HepG2 (cell line): ENCODE data around the gene ANAPC5. TPM values are rescaled to one million over a fixed set of nuclear protein-coding genes. Genes with fewer than 3 reads are reported as not detected.

Source experiments
- ATAC-seq: fragments of 200-7000 bp; cut with Tn5 transposase; 3 replicates; pipeline ENCODE4 v1.9.1; 2020; ENCODE audit warnings: mild to moderate bottlenecking, moderate library complexity
- BruUV-seq: library from RNA; stranded (reverse); fragments of 400-500 nt; replicated peaks from 2 replicates; lab custom pipeline; 2021; lab: Mats Ljungman, UMichigan
- CTCF ChIA-PET: fragments of 300-600 bp; formaldehyde crosslinking; extraction: SDS; loops from one replicate; lab custom pipeline; 2021; ENCODE audit warnings: low total read pairs, inconsistent platforms, low intra/inter-chr PET ratio; lab: Yijun Ruan, JAX
- POLR2A ChIA-PET: fragments of 350-600 bp; sonication (Branson Sonifier 250); formaldehyde crosslinking; loops from one replicate; lab custom pipeline; 2020; ENCODE audit warnings: antibody characterized with exemption, inconsistent platforms; lab: Yijun Ruan, JAX
- DNase-seq: peaks from one replicate; pipeline ENCODE4 v3.0.0-alpha.2; 2015; ENCODE audit warnings: low spot score
- FAIRE-seq: peaks from 3 replicates; lab custom pipeline; 2011; peaks lifted over from hg19 to GRCh38; lab: Jason Lieb, UNC
- H2AFZ ChIP-seq: one replicate; pipeline ENCODE4 v1.6.1; 2011; ENCODE audit warnings: low read length, inconsistent platforms
- H3K27ac ChIP-seq: fragments of 300-600 bp; 3 replicates; pipeline ENCODE4 v1.8.0; 2011; ENCODE audit warnings: mixed run types, mild to moderate bottlenecking, mixed read lengths, low read length, inconsistent platforms; ENCODE audit not compliant: insufficient read depth; ENCODE audit errors: extremely low read length
- H3K27me3 ChIP-seq, 2 experiments: fragments of 200-600 bp in 1 of 2; 2 replicates in 1 of 2; 3 replicates in 1 of 2; pipeline versions ENCODE4 v1.6.0 to v1.8.0; 2011; ENCODE audit warnings: low read length in 2 of 2, mild to moderate bottlenecking in 2 of 2, moderate library complexity in 2 of 2, inconsistent platforms in 1 of 2; ENCODE audit not compliant: insufficient read depth in 2 of 2, control insufficient read depth in 1 of 2
- H3K36me3 ChIP-seq, 2 experiments: fragments of 200-600 bp in 1 of 2; replicated peaks in 1 of 2; 2 replicates in 1 of 2; 3 replicates in 1 of 2; pipeline versions ENCODE4 v1.5.1 to v1.8.0; 2011; ENCODE audit warnings: low read length in 2 of 2, inconsistent platforms in 1 of 2; ENCODE audit not compliant: insufficient read depth in 2 of 2, control insufficient read depth in 1 of 2
- H3K4me1 ChIP-seq: 2 replicates; pipeline ENCODE4 v1.5.1; 2012; ENCODE audit warnings: low read length, inconsistent platforms; ENCODE audit not compliant: insufficient read depth
- H3K4me2 ChIP-seq: 2 replicates; pipeline ENCODE4 v1.6.0; 2011; ENCODE audit warnings: low read depth, low read length, inconsistent platforms
- H3K4me3 ChIP-seq, 3 experiments: fragments of 200-600 bp in 1 of 3; sonication (generic), shearing (Covaris generic) in 1 of 3; replicated peaks in 1 of 3; 2 replicates each; pipeline ENCODE4 v1.5.1; 2011 to 2016; ENCODE audit warnings: low read length in 3 of 3, inconsistent platforms in 2 of 3, low read depth in 2 of 3, mild to moderate bottlenecking in 2 of 3, control low read depth in 1 of 3, mixed read lengths in 1 of 3; ENCODE audit not compliant: insufficient read depth in 1 of 3
- H3K79me2 ChIP-seq: one replicate; pipeline ENCODE4 v1.6.1; 2011; ENCODE audit warnings: low read length, inconsistent platforms; ENCODE audit not compliant: insufficient read depth
- H3K9ac ChIP-seq: 2 replicates; pipeline ENCODE4 v1.6.0; 2011; ENCODE audit warnings: mild to moderate bottlenecking, low read depth, low read length, inconsistent platforms; ENCODE audit not compliant: insufficient read depth
- H3K9me3 ChIP-seq: 2 replicates; pipeline ENCODE4 v1.5.1; 2012; ENCODE audit warnings: mild to moderate bottlenecking, low read length
- H4K20me1 ChIP-seq: 2 replicates; pipeline ENCODE4 v1.6.0; 2011; ENCODE audit warnings: inconsistent platforms, mild to moderate bottlenecking, low read length, moderate library complexity; ENCODE audit not compliant: insufficient read depth
- ADNP ChIP-seq: sonication (generic); formaldehyde crosslinking; IDR thresholded peaks from 2 replicates; pipeline ENCODE4 v1.4.0; 2020; ENCODE audit warnings: missing genetic modification reagents
- JDP2 ChIP-seq: sonication (generic); formaldehyde crosslinking; IDR thresholded peaks from 2 replicates; pipeline ENCODE4 v1.8.1; 2022; ENCODE audit warnings: missing genetic modification reagents, borderline replicate concordance
- NPAS2 ChIP-seq: sonication (generic); formaldehyde crosslinking; IDR thresholded peaks from 2 replicates; pipeline ENCODE4 v1.8.0; 2022; ENCODE audit warnings: mild to moderate bottlenecking, missing genetic modification reagents, borderline replicate concordance
- SKI ChIP-seq: fragments of 450-650 bp; IDR thresholded peaks from one replicate; pipeline ENCODE4 v1.6.1; 2018; ENCODE audit warnings: mild to moderate bottlenecking; ENCODE audit not compliant: partially characterized antibody
- TEAD2 ChIP-seq: sonication (generic); formaldehyde crosslinking; IDR thresholded peaks from 2 replicates; pipeline ENCODE4 v1.9.0; 2021; ENCODE audit warnings: missing genetic modification reagents
- ZNF124 ChIP-seq: sonication (generic); formaldehyde crosslinking; IDR thresholded peaks from 2 replicates; pipeline ENCODE4 v1.4.0; 2020; ENCODE audit warnings: missing genetic modification reagents
- ZNF224 ChIP-seq: sonication (generic); formaldehyde crosslinking; IDR thresholded peaks from 2 replicates; pipeline ENCODE4 v1.5.0; 2020; ENCODE audit warnings: mild to moderate bottlenecking, missing genetic modification reagents
- ZNF619 ChIP-seq: sonication (generic); formaldehyde crosslinking; IDR thresholded peaks from 2 replicates; pipeline ENCODE4 v1.4.0; 2020; ENCODE audit warnings: mild to moderate bottlenecking, missing genetic modification reagents
- ZNF629 ChIP-seq: sonication (generic); formaldehyde crosslinking; conservative IDR thresholded peaks from 2 replicates; pipeline ENCODE4 v1.5.0; 2020; ENCODE audit warnings: missing genetic modification reagents
- ZNF850 ChIP-seq: sonication (generic); formaldehyde crosslinking; conservative IDR thresholded peaks from 2 replicates; pipeline ENCODE4 v1.9.0; 2021; ENCODE audit warnings: mild to moderate bottlenecking, missing genetic modification reagents
- WGBS: methylation state at CpG from one replicate; pipeline ENCODE4 v1.1.6; 2017; ENCODE audit warnings: low lambda C conversion rate; 5-methylcytosine and 5-hydroxymethylcytosine counted together
- in situ Hi-C: cut with HindIII; loops from 2 replicates; pipeline ENCODE4 v1.10.0; 2017; ENCODE audit warnings: low pct_unique_long_range_greater_than_20kb; ENCODE audit not compliant: extremely low pct_ligation_motif_present
- intact Hi-C: fragments of 100-400 bp; cut with micrococcal nuclease; formaldehyde crosslinking; loops from one replicate; pipeline ENCODE4 v1.10.0; 2022; ENCODE audit not compliant: unreplicated experiment
- polyA plus RNA-seq, 8 experiments: library from polyadenylated mRNA; depleted of rRNA in 3 of 8; stranded (reverse) in 7 of 8; unstranded in 1 of 8; fragments of >200 nt; fragmentation: Illumina TruSeq in 4 of 8; extraction: Trizol in 4 of 8; gene quantifications; 2 replicates each; pipeline versions ENCODE4 v1.2.1 to v1.2.3, GENCODE V29; 2011 to 2016; ENCODE audit warnings: low read depth in 4 of 8, missing spikeins in 1 of 8, mixed read lengths in 1 of 8; ENCODE audit not compliant: insufficient read depth in 1 of 8
- total RNA-seq, 5 experiments: library from RNA; depleted of rRNA; stranded (reverse); fragments of >200 nt; fragmentation: Illumina TruSeq; extraction: Trizol; gene quantifications; 2 replicates each; pipeline ENCODE4 v1.2.3, GENCODE V29; 2016; ENCODE audit warnings: low read depth in 1 of 5
- TF ChIP-seq, protein P1 (sequence below): sonication (generic); formaldehyde crosslinking; IDR thresholded peaks from 2 replicates; pipeline ENCODE4 v1.5.1; 2020; ENCODE audit warnings: missing genetic modification reagents, mild to moderate bottlenecking, borderline replicate concordance
- TF ChIP-seq, protein P2 (sequence below): sonication (generic); formaldehyde crosslinking; IDR thresholded peaks from 2 replicates; pipeline ENCODE4 v1.9.0; 2021; ENCODE audit warnings: missing genetic modification reagents, borderline replicate concordance
- TF ChIP-seq, protein P3 (sequence below): sonication (generic); formaldehyde crosslinking; conservative IDR thresholded peaks from 2 replicates; pipeline ENCODE4 v1.4.0; 2020; ENCODE audit warnings: mild to moderate bottlenecking, missing genetic modification reagents, moderate library complexity
- TF ChIP-seq, protein P4 (sequence below): sonication (generic); formaldehyde crosslinking; IDR thresholded peaks from 2 replicates; pipeline ENCODE4 v1.4.0; 2020; ENCODE audit warnings: missing genetic modification reagents

ANAPC5 gene
- total and polyA plus RNA-seq, 2 of the 13 experiments (the other 11 are each of a cell fraction or from before 2014, with no cell fraction given), result 146 to 161 TPM

DNA sequence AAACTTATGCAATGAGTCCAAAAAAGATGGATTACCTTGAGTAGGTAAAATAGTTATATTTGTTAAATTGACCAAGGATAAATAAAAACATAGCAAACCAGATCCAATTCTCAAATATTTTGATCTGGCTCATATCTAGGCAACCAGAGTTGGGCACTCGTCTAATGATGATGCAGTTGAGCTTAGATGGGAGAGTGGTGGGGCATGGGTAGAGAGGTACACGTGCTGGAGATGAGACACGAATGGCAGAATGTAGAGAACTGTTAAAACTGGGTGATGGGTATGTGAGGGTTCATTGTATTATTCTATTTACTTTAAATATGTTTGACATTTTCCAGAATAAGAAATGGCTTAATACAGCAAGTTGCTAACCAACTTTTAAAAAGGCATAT lies 40.1 kb upstream of the ANAPC5 start (continued):
- no peak for TF ChIP-seq ADNP (CRISPR knock-in tag)
- TF ChIP-seq NPAS2 (CRISPR knock-in tag), result no peak

DNA sequence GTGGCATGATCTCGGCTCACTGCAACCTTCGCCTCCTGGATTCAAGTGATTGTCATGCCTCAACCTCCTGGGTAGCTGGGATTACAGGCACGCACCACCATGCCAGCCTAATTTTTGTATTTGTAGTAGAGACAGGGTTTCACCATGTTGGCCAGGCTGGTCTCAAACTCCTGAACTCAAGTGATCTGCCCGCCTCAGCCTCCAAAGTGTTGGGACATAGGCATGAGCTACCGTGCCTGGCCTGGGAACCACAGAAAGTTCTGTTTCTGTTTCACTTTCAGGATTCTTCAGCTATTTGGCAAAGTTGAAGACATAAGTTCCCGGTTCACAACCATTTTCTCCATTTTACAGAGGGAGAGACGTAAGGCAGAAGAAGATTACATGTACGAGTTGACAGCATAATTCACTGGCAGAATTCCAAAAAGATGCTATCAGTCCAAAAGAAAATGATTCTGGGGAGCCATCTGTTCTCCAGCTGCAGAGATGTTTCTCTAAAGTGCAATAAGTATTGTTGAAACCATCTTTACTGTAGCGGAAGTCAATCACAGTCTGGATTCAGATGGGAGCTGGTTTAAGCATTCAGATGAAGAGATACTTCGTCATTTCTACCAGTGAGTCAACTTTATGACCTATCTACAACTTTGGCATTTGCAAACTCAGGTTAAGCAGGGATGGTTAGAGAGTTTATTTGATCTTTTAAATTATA lies 39.6 kb upstream of the ANAPC5 start:
- Histone ChIP-seq H3K4me3 (no peak overlapping the region), H3K4me1 (peaks cover 15% of the 10 kb centered on the region), H2AFZ (no peak overlapping the region)
- intact Hi-C loops, result no loop called here
- ATAC-seq (no peak), DNase-seq (no peak)
- TF ChIP-seq, protein P1, sequence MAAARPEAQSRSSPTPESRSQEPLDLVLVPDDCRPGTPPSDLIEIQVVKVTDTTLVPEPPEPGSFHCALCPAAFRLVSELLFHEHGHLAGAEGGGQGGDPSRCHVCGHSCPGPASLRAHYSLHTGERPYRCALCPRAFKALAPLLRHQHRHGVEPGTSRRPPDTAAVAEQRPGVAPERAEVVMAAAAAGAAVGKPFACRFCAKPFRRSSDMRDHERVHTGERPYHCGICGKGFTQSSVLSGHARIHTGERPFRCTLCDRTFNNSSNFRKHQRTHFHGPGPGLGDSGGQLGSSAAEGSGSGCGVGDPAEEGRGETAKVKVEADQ (CRISPR knock-in tag), result no peak
- no peak for TF ChIP-seq ZNF124 (CRISPR knock-in tag)
- TF ChIP-seq JDP2 (CRISPR knock-in tag), result no peak
- TF ChIP-seq, protein P2, sequence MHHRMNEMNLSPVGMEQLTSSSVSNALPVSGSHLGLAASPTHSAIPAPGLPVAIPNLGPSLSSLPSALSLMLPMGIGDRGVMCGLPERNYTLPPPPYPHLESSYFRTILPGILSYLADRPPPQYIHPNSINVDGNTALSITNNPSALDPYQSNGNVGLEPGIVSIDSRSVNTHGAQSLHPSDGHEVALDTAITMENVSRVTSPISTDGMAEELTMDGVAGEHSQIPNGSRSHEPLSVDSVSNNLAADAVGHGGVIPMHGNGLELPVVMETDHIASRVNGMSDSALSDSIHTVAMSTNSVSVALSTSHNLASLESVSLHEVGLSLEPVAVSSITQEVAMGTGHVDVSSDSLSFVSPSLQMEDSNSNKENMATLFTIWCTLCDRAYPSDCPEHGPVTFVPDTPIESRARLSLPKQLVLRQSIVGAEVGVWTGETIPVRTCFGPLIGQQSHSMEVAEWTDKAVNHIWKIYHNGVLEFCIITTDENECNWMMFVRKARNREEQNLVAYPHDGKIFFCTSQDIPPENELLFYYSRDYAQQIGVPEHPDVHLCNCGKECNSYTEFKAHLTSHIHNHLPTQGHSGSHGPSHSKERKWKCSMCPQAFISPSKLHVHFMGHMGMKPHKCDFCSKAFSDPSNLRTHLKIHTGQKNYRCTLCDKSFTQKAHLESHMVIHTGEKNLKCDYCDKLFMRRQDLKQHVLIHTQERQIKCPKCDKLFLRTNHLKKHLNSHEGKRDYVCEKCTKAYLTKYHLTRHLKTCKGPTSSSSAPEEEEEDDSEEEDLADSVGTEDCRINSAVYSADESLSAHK (CRISPR knock-in tag), result no peak
- TF ChIP-seq ZNF850 (CRISPR knock-in tag), result no peak
- no peak for TF ChIP-seq ZNF629 (CRISPR knock-in tag)
- TF ChIP-seq ZNF224 (CRISPR knock-in tag), result no peak
- TF ChIP-seq, protein P3, sequence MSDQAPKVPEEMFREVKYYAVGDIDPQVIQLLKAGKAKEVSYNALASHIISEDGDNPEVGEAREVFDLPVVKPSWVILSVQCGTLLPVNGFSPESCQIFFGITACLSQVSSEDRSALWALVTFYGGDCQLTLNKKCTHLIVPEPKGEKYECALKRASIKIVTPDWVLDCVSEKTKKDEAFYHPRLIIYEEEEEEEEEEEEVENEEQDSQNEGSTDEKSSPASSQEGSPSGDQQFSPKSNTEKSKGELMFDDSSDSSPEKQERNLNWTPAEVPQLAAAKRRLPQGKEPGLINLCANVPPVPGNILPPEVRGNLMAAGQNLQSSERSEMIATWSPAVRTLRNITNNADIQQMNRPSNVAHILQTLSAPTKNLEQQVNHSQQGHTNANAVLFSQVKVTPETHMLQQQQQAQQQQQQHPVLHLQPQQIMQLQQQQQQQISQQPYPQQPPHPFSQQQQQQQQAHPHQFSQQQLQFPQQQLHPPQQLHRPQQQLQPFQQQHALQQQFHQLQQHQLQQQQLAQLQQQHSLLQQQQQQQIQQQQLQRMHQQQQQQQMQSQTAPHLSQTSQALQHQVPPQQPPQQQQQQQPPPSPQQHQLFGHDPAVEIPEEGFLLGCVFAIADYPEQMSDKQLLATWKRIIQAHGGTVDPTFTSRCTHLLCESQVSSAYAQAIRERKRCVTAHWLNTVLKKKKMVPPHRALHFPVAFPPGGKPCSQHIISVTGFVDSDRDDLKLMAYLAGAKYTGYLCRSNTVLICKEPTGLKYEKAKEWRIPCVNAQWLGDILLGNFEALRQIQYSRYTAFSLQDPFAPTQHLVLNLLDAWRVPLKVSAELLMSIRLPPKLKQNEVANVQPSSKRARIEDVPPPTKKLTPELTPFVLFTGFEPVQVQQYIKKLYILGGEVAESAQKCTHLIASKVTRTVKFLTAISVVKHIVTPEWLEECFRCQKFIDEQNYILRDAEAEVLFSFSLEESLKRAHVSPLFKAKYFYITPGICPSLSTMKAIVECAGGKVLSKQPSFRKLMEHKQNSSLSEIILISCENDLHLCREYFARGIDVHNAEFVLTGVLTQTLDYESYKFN, result no peak
- TF ChIP-seq TEAD2 (CRISPR knock-in tag), result no peak
- TF ChIP-seq ZNF619 (CRISPR knock-in tag), result no peak
- TF ChIP-seq, protein P4, sequence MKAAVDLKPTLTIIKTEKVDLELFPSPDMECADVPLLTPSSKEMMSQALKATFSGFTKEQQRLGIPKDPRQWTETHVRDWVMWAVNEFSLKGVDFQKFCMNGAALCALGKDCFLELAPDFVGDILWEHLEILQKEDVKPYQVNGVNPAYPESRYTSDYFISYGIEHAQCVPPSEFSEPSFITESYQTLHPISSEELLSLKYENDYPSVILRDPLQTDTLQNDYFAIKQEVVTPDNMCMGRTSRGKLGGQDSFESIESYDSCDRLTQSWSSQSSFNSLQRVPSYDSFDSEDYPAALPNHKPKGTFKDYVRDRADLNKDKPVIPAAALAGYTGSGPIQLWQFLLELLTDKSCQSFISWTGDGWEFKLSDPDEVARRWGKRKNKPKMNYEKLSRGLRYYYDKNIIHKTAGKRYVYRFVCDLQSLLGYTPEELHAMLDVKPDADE (CRISPR knock-in tag), result no peak
- no peak for TF ChIP-seq SKI
- TF ChIP-seq, all 625 proteins: peak for 0
- no TSS peak for BruUV-seq
- ChIA-PET POLR2A (interaction anchor here (0.8 to 1.7 kb wide), 2 partner anchors 8 to 15 kb away, joined by 3 to 9 read pairs; partner anchors contain the start of gene RNF34), CTCF (no interaction called here)
- Histone ChIP-seq H4K20me1 (no peaks in the 10 kb centered on the region), H3K27ac (no peak overlapping the region), H3K36me3 (no peaks in the 10 kb centered on the region), H3K27me3 (no peaks in the 10 kb centered on the region), H3K79me2 (no peaks in the 10 kb centered on the region), H3K4me2 (peak overlapping the region; percentile 39; the same call in 1 of the 2 replicates), H3K9ac (no peak overlapping the region), H3K9me3 (no peaks in the 10 kb centered on the region)
- FAIRE-seq, result no peak
- 52% methylated on average over 10 of the region's 10 CpGs for WGBS
- in situ Hi-C loops, result no loop called here
